ENCODE data around the gene DGKE. TPM values are rescaled to one million over a fixed set of nuclear protein-coding genes. Genes with fewer than 3 reads are reported as not detected.

The DGKE gene
- total RNA-seq, 1 donor from 2014 or later = 3.3 TPM

DNA sequence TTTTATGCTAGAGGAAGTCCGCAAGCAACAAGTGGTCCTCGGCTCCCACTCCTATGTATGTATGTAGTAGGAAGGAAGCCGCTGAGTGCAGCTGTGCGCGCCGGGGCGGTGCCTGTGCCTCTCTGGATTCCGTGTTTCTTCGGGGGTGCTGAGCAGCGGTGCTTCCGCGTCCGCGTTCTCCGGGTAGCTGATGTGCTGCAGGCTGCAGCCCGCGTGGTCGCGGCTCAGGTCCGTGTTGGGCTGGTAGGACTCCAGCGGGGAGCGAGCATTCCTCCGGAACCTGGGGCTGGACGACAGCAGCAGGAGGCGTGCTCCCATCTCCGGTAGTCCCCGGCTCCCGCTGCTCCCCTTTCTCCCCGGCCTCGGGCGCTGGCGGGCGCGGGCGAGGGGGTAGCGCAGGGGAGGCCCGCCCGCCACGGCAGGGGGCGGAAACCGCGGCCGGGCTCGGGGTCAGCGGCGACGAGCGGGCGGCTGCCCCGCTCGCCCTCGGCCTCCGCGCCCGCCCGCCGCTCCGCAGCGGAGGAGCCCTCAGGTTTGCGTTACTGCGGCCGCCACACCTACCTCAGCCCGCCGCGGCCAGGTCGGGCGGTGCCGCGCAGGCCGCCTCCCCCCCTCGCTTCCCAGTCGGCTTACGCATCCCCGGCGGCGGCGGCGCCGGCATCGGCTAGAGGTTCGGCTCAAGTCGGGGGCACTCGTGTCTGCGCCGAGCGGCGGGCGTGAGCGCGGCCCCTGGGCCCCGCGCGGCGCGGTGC is 718 bp upstream of the DGKE start:
- H3K27me3 Mint-ChIP-seq = peaks cover 51% of the 10 kb centered on the region
- H3K27ac Mint-ChIP-seq = peak overlapping the region; percentile 91
- peak; percentile 37 for DNase-seq (ENCODE audit: low spot score, unreplicated experiment)
- peak overlapping the region; percentile 78 for H3K4me3 Mint-ChIP-seq (ENCODE audit: low read depth)
- H3K9me3 Mint-ChIP-seq (ENCODE audit: low read depth) = no peaks in the 10 kb centered on the region
- H3K4me1 Mint-ChIP-seq (ENCODE audit: low read depth) = peaks cover 7% of the 10 kb centered on the region
- H3K36me3 Mint-ChIP-seq (ENCODE audit: insufficient read depth) = peaks cover 7% of the 10 kb centered on the region
- TF ChIP-seq, protein P1, sequence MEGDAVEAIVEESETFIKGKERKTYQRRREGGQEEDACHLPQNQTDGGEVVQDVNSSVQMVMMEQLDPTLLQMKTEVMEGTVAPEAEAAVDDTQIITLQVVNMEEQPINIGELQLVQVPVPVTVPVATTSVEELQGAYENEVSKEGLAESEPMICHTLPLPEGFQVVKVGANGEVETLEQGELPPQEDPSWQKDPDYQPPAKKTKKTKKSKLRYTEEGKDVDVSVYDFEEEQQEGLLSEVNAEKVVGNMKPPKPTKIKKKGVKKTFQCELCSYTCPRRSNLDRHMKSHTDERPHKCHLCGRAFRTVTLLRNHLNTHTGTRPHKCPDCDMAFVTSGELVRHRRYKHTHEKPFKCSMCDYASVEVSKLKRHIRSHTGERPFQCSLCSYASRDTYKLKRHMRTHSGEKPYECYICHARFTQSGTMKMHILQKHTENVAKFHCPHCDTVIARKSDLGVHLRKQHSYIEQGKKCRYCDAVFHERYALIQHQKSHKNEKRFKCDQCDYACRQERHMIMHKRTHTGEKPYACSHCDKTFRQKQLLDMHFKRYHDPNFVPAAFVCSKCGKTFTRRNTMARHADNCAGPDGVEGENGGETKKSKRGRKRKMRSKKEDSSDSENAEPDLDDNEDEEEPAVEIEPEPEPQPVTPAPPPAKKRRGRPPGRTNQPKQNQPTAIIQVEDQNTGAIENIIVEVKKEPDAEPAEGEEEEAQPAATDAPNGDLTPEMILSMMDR (IDR thresholded peaks at IDR 0.05; ENCODE audit: unreplicated experiment) = no peak

DNA sequence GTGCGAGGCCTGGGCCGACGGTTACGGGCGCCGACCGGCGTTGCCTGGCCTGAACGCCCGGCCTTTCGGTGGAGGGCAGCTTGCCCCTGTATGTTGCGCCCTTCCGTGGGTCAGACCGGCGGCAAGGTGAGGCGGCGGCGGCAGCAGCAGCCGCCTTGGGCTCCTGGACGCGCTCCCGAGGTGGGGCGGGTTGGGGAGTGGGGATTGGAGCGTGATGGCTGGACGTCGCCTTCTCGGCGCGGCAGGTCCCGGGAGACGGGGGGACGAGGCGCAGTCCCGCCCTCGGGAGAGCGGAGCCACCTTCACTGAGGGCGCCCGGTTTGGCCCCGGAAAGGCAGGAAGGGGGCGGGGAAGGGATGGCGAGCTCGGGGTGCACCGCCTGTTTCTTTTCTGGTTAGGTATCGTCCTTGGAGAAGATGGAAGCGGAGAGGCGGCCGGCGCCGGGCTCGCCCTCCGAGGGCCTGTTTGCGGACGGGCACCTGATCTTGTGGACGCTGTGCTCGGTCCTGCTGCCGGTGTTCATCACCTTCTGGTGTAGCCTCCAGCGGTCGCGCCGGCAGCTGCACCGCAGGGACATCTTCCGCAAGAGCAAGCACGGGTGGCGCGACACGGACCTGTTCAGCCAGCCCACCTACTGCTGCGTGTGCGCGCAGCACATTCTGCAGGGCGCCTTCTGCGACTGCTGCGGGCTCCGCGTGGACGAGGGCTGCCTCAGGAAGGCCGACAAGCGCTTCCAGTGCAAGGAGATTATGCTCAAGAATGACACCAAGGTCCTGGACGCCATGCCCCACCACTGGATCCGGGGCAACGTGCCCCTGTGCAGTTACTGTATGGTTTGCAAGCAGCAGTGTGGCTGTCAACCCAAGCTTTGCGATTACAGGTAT is 671 bp downstream of the DGKE start:
- DNase-seq (ENCODE audit: low spot score, unreplicated experiment) = peak; percentile 47
- Mint-ChIP-seq H3K36me3 (ENCODE audit: insufficient read depth) (peaks cover 7% of the 10 kb centered on the region), H3K4me1 (ENCODE audit: low read depth) (peaks cover 7% of the 10 kb centered on the region), H3K4me3 (ENCODE audit: low read depth) (peak overlapping the region; percentile 81), H3K27me3 (peaks cover 53% of the 10 kb centered on the region), H3K9me3 (ENCODE audit: low read depth) (no peaks in the 10 kb centered on the region), H3K27ac (peak overlapping the region; percentile 52)
- TF ChIP-seq, protein P1 (IDR thresholded peaks at IDR 0.05; ENCODE audit: unreplicated experiment) = peak; percentile 40

DNA sequence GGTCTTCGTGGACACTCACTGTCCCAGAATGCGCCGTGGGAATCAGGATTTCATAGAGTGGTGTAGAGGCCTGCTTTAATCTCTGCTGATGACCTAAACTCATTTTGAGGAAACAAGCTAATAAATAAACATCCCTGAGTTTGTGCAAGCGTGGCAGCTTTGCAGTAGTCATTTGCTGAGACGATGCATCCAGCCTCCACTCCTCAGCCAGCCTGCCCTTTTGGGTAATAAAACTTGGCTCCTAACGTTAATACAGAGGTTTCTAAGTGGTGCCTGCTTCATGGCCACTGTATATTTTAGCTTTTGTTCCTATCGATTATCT is 1.3 kb downstream of the DGKE start:
- Mint-ChIP-seq H3K4me1 (ENCODE audit: low read depth) (peaks cover 7% of the 10 kb centered on the region), H3K9me3 (ENCODE audit: low read depth) (no peaks in the 10 kb centered on the region), H3K4me3 (ENCODE audit: low read depth) (peak overlapping the region; percentile 81), H3K36me3 (ENCODE audit: insufficient read depth) (peaks cover 8% of the 10 kb centered on the region), H3K27me3 (peaks cover 53% of the 10 kb centered on the region), H3K27ac (peak overlapping the region; percentile 52)
- DNase-seq (ENCODE audit: low spot score, unreplicated experiment) = no peak
- TF ChIP-seq, protein P1 (IDR thresholded peaks at IDR 0.05; ENCODE audit: unreplicated experiment) = no peak

DNA sequence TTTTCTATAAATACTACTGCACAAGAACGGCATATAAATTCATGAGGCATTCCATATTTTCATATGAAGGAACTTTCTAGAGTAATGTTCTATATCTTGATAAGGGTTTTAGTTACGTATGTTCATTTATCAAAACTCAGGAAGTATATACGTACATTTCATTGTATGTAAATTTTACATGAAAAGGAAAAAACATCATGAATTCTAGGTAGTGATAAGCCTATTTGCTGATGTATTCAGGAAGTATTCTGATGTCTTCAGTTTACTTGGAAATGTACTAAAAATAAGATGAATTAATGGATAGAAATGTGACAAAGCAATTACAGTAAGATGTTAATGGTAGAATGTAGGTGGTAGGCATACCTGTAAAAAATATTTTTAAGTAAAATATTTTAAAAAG is 4.7 kb downstream of the DGKE start:
- Mint-ChIP-seq H3K4me3 (ENCODE audit: low read depth) (no peak overlapping the region), H3K9me3 (ENCODE audit: low read depth) (no peaks in the 10 kb centered on the region), H3K27ac (no peak overlapping the region), H3K36me3 (ENCODE audit: insufficient read depth) (peaks cover 3% of the 10 kb centered on the region), H3K27me3 (peaks cover 27% of the 10 kb centered on the region), H3K4me1 (ENCODE audit: low read depth) (peaks cover 1% of the 10 kb centered on the region)
- TF ChIP-seq, protein P1 (IDR thresholded peaks at IDR 0.05; ENCODE audit: unreplicated experiment) = no peak
- no peak for DNase-seq (ENCODE audit: low spot score, unreplicated experiment)

DNA sequence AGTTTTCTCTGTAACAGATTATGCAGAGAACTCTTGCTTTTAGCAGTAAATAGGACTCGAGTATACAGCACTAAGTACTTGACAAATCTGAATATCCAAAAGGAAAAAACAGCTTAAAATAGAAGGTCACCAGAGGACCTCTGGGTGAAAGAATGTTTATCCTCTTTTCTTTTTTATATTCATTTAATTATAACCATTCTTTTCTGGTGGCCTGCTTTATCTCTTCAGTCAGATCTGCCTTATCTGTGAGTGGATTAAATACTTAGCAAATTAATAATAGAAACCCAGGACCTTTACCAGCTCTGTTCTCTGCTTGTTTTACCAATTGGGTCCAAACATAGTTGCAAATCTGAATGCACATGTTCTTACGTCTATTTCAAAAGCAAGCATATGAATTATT is 8.6 kb downstream of the DGKE start:
- Mint-ChIP-seq H3K4me1 (ENCODE audit: low read depth) (no peaks in the 10 kb centered on the region), H3K9me3 (ENCODE audit: low read depth) (no peaks in the 10 kb centered on the region), H3K27me3 (peaks cover 7% of the 10 kb centered on the region), H3K36me3 (ENCODE audit: insufficient read depth) (peaks cover 2% of the 10 kb centered on the region), H3K4me3 (ENCODE audit: low read depth) (no peak overlapping the region), H3K27ac (no peak overlapping the region)
- TF ChIP-seq, protein P1 (IDR thresholded peaks at IDR 0.05; ENCODE audit: unreplicated experiment) = no peak
- DNase-seq (ENCODE audit: low spot score, unreplicated experiment) = no peak
